CD4-positive, alpha-beta T cell (primary cell): ENCODE results near the gene LBHD1. TPM values are rescaled to one million over a fixed set of nuclear protein-coding genes. Genes with fewer than 3 reads are reported as not detected.

Source experiments
- ATAC-seq: fragments of 200-7000 bp; cut with Tn5 transposase; one replicate; pipeline ENCODE4 v1.10.0; 2022; ENCODE audit warnings: mild to moderate bottlenecking; ENCODE audit not compliant: poor library complexity
- CTCF ChIA-PET: fragments of 350-600 bp; sonication (Branson Sonifier 250); formaldehyde crosslinking; loops from one replicate; lab custom pipeline; 2021; ENCODE audit warnings: antibody characterized with exemption, inconsistent platforms; lab: Charles Lee
- POLR2A ChIA-PET: fragments of 350-600 bp; sonication (Branson Sonifier 250); formaldehyde crosslinking; loops from one replicate; lab custom pipeline; 2021; ENCODE audit warnings: antibody characterized with exemption, inconsistent platforms; lab: Charles Lee
- DNase-seq, 14 experiments: peaks; one replicate each; pipeline ENCODE4 v3.0.0-alpha.2; 2013 to 2020; ENCODE audit warnings: mixed read lengths in 2 of 14
- H3K27ac ChIP-seq, 2 donors: one replicate each; pipeline versions ENCODE4 v1.5.1 to v1.7.0; 2013; ENCODE audit warnings: low read length in 2 of 2, low read depth in 1 of 2, mild to moderate bottlenecking in 1 of 2
- H3K27me3 ChIP-seq, 2 experiments: 1 replicate in 1 of 2; 2 replicates in 1 of 2; pipeline versions ENCODE4 v1.6.1 to v1.7.0; 2013; ENCODE audit warnings: low read length in 2 of 2, control low read depth in 1 of 2, mild to moderate bottlenecking in 1 of 2, moderate library complexity in 1 of 2; ENCODE audit not compliant: insufficient read depth in 2 of 2, control insufficient read depth in 1 of 2
- H3K36me3 ChIP-seq: one replicate; pipeline ENCODE4 v1.6.1; 2013; ENCODE audit warnings: low read length, control low read depth; ENCODE audit not compliant: insufficient read depth
- H3K4me1 ChIP-seq: one replicate; pipeline ENCODE4 v1.6.1; 2013; ENCODE audit warnings: low read length, control low read depth; ENCODE audit not compliant: insufficient read depth
- H3K4me3 ChIP-seq: one replicate; pipeline ENCODE4 v1.5.1; 2013; ENCODE audit warnings: mild to moderate bottlenecking, low read length, moderate library complexity
- H3K9me3 ChIP-seq, 2 experiments: 1 replicate in 1 of 2; 2 replicates in 1 of 2; pipeline versions ENCODE4 v1.6.1 to v1.7.0; 2013; ENCODE audit warnings: low read length in 2 of 2, mild to moderate bottlenecking in 2 of 2, control low read depth in 1 of 2, moderate library complexity in 1 of 2; ENCODE audit not compliant: control insufficient read depth in 1 of 2, insufficient read depth in 1 of 2
- H3K27ac Mint-ChIP-seq: one replicate; pipeline ENCODE4 v1.8.0; 2020; ENCODE audit warnings: mixed read lengths
- H3K27me3 Mint-ChIP-seq: one replicate; pipeline ENCODE4 v1.8.0; 2021; ENCODE audit warnings: mixed read lengths
- H3K36me3 Mint-ChIP-seq: one replicate; pipeline ENCODE4 v1.8.0; 2021; ENCODE audit warnings: low read depth, mixed read lengths
- H3K4me1 Mint-ChIP-seq: one replicate; pipeline ENCODE4 v1.8.0; 2021; ENCODE audit warnings: low read depth, mixed read lengths
- H3K4me3 Mint-ChIP-seq: one replicate; pipeline ENCODE4 v1.8.0; 2020; ENCODE audit warnings: mild to moderate bottlenecking, mixed read lengths
- H3K9me3 Mint-ChIP-seq: one replicate; pipeline ENCODE4 v1.8.0; 2020; ENCODE audit warnings: mixed read lengths
- CTCF ChIP-seq: fragments of 200-600 bp; IDR thresholded peaks from one replicate; pipeline ENCODE4 v1.8.0; 2022; ENCODE audit warnings: antibody characterized with exemption, mild to moderate bottlenecking
- intact Hi-C, 2 experiments: fragments of 100-400 bp; cut with DNase I in 1 of 2; cut with micrococcal nuclease in 1 of 2; formaldehyde crosslinking; loops; one replicate each; pipeline versions ENCODE4 v1.15.1 to v1.9.0; 2023 to 2025; cut with DNase I, micrococcal nuclease
- total RNA-seq, 174 experiments: library from RNA in 2 of 174; stranded (reverse) in 2 of 174; gene quantifications; one replicate each; pipeline ENCODE4 v1.2.3 and lab custom pipeline; 2021 to 2026

Gene LBHD1
- total RNA-seq, 2 experiments from 2014 or later: 10.4 to 10.5 TPM

- peak overlapping the region; percentile 34 for H3K4me3 Mint-ChIP-seq
- Histone ChIP-seq H3K4me1 (peaks cover 47% of the 10 kb centered on the region), H3K4me3 (no peak overlapping the region), H3K36me3 (peaks cover 69% of the 10 kb centered on the region), H3K27ac (peak overlapping the region in 1 of 2 donors; percentile 50), H3K9me3 (no peaks in the 10 kb centered on the region), H3K27me3 (no peaks in the 10 kb centered on the region)
- DNase-seq (peak in 1 of 14 experiments; percentile 22), ATAC-seq (no peak)
- intact Hi-C loops: loop anchor here in 1 of 2 experiments (1.0 kb wide), 1 partner anchor 11 kb away; no protein-coding TSS in a partner anchor
- H3K9me3 Mint-ChIP-seq: no peaks in the 10 kb centered on the region
- peaks cover 56% of the 10 kb centered on the region for H3K4me1 Mint-ChIP-seq
- CTCF ChIA-PET: no interaction called here
- peaks cover 80% of the 10 kb centered on the region for H3K36me3 Mint-ChIP-seq
- no peaks in the 10 kb centered on the region for H3K27me3 Mint-ChIP-seq
- TF ChIP-seq CTCF: no peak
- H3K27ac Mint-ChIP-seq: peak overlapping the region; percentile 50
- POLR2A ChIA-PET: interaction anchor here (1.3 to 9.9 kb wide), 2 partner anchors 15 to 60 kb away, joined by 3 to 165 read pairs; partner anchors contain the start of genes HNRNPUL2, INTS5 and TTC9C
These were observed 40.8 kb upstream of the LBHD1 start for GRCh38 chr11:62712861-62713260.

GRCh38 chr11:62712276-62712812 is 40.3 kb upstream of the LBHD1 start:
- intact Hi-C loops: no loop called here
- Histone ChIP-seq H3K36me3 (peaks cover 64% of the 10 kb centered on the region), H3K27me3 (no peaks in the 10 kb centered on the region), H3K4me3 (no peak overlapping the region), H3K9me3 (no peaks in the 10 kb centered on the region), H3K4me1 (peaks cover 47% of the 10 kb centered on the region), H3K27ac (no peak overlapping the region)
- Mint-ChIP-seq H3K27ac (peak overlapping the region; percentile 50), H3K9me3 (no peaks in the 10 kb centered on the region), H3K4me3 (peak overlapping the region; percentile 34), H3K4me1 (peaks cover 51% of the 10 kb centered on the region), H3K36me3 (peaks cover 75% of the 10 kb centered on the region), H3K27me3 (no peaks in the 10 kb centered on the region)
- no peak for TF ChIP-seq CTCF
- DNase-seq (no peak), ATAC-seq (no peak)
- CTCF ChIA-PET: interaction anchor here (0.6 kb wide), 1 partner anchor 38 kb away, joined by 3 read pairs; no protein-coding TSS in a partner anchor
- POLR2A ChIA-PET: interaction anchor here (1.3 to 9.9 kb wide), 3 partner anchors 16 to 121 kb away, joined by 3 to 165 read pairs (median 6); partner anchors contain the start of genes HNRNPUL2, INTS5, TTC9C and TUT1

GRCh38 chr11:62710001-62710345 is 37.9 kb upstream of the LBHD1 start:
- Mint-ChIP-seq H3K27ac (peak overlapping the region; percentile 92), H3K27me3 (no peaks in the 10 kb centered on the region), H3K9me3 (no peaks in the 10 kb centered on the region), H3K4me3 (peak overlapping the region; percentile 88), H3K36me3 (peaks cover 58% of the 10 kb centered on the region), H3K4me1 (peaks cover 56% of the 10 kb centered on the region)
- DNase-seq: peak in 3 of 14 experiments; percentile 8 to 46 (median 26)
- Histone ChIP-seq H3K9me3 (no peaks in the 10 kb centered on the region), H3K27me3 (no peaks in the 10 kb centered on the region), H3K4me1 (peaks cover 60% of the 10 kb centered on the region), H3K27ac (peak overlapping the region; percentile 94 to 95), H3K4me3 (peak overlapping the region; percentile 85), H3K36me3 (peaks cover 40% of the 10 kb centered on the region)
- no peak for TF ChIP-seq CTCF
- ATAC-seq: no peak
- POLR2A ChIA-PET: interaction anchor here (1.0 to 9.9 kb wide), 30 partner anchors 9 to 399 kb away, joined by 3 to 165 read pairs (median 8); partner anchors contain the start of genes B3GAT3, C11orf98, CSKMT and EEF1G
- CTCF ChIA-PET: interaction anchor here (1.0 to 1.5 kb wide), 5 partner anchors 17 to 285 kb away, joined by 3 to 7 read pairs (median 4); partner anchors contain the start of genes HNRNPUL2, SLC3A2, TMEM179B and TTC9C
- intact Hi-C loops: no loop called here
